Lung microvascular endothelial cell (primary cell): Measurements from ENCODE around the gene DACT3. TPM values are rescaled to one million over a fixed set of nuclear protein-coding genes. Genes with fewer than 3 reads are reported as not detected.

Experiments
- DNase-seq, 2 donors: peaks; one replicate each; pipeline versions ENCODE4 v3.0.0 to v3.0.0-alpha.2; 2010; ENCODE audit warnings: low read depth in 2 of 2
- total RNA-seq: library from RNA; depleted of rRNA; stranded (reverse); fragments of >200 nt; gene quantifications from 2 replicates; pipeline ENCODE4 v1.2.1, GENCODE V29; 2014

DACT3 gene
- total RNA-seq, 1 donor from 2014 or later: 0.20 TPM

DNA sequence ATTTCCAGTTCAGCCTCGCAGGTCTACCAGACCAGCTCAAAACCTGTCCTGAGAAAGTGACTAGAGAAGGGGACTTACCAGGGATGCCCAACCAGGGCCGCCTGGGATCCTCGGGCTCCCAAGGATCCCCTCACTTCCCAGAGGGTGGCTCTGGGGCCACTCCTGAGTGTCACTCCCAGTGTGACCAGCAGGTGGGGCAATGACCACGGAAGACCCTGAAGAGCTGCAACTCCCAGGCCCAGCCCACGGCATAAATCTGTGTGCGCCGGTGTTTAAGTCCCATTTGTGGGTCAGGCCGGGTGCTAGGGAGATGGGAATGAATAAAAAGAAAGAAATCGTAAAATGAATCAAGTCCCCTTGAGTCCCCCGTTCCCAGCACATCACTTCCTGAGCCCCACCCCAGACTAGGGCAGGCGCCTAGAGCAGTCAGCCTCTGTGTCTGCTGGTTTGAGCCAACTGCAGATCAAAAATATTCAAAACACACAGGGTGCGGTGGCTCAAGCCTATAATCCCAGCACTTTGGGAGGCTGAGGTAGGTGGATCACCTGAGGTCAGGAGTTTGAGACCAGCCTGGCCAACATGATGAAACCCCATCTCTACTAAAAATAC, 46.8 kb downstream of the DACT3 start:
- DNase-seq: peak; percentile 84 to 86

GRCh38 chr19:46613525-46613924, 47.5 kb downstream of the DACT3 start:
- no peak for DNase-seq

DNA sequence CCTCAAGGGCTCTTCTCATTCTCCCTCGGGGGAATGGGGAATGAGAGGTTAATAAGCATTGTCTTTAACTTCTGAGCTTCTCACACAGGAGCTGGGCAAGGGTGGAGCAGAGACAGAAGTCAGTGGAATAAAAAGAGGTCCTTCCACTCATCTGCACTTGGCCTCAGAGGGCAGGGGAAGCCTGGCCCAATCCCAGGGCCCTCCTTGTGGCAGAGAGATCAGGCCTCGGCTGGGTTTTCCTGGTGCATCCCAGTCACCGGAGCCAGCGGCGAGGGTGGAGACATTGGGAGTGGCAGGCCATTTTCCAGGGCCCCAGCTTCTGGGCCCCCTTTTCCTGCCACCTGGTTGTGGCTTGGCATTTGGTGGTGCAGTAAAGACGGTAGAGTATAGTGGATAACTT, 49.2 kb downstream of the DACT3 start:
- DNase-seq: no peak

- DNase-seq: no peak
These were observed 49.9 kb downstream of the DACT3 start for GRCh38 chr19:46610851-46611770.

- DNase-seq: no peak
These were observed 50.6 kb downstream of the DACT3 start for GRCh38 chr19:46610413-46610775.

- no peak for DNase-seq
These were observed 51.2 kb downstream of the DACT3 start for GRCh38 chr19:46609511-46610412.

DNA sequence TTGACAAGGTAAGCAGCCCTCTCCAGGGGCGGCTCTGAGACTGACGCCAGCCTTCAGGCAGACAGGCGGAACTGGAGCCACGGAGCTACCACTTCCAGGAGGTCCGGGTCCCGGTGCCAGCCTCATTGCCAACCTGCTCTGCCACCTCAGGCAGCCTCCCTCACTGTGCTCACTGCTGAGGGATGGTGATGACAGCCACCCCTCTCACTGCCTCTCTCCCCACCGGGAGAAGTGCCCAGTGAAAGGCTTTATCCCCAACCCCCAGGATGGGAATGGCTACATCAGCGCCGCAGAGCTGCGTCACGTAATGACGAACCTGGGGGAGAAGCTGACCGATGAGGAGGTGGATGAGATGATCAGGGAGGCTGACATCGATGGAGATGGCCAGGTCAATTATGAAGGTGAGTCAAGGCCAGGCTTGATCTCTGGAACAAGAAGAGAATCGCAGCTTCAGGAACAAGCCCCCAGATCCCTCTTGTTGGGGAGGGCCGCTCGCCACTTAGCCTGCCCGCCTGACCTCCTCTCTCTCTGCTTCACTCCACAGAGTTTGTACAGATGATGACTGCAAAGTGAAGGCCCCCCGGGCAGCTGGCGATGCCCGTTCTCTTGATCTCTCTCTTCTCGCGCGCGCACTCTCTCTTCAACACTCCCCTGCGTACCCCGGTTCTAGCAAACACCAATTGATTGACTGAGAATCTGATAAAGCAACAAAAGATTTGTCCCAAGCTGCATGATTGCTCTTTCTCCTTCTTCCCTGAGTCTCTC, 52.2 kb downstream of the DACT3 start:
- no peak for DNase-seq

GRCh38 chr19:46608178-46608577, 52.8 kb downstream of the DACT3 start:
- no peak for DNase-seq

GRCh38 chr19:46607448-46607841, 53.5 kb downstream of the DACT3 start:
- DNase-seq: no peak

- DNase-seq: no peak
These were observed 54.1 kb downstream of the DACT3 start for GRCh38 chr19:46606681-46607447.

- no peak for DNase-seq
These were observed 55.0 kb downstream of the DACT3 start for GRCh38 chr19:46606019-46606418.

- DNase-seq: no peak
These were observed 55.6 kb downstream of the DACT3 start for GRCh38 chr19:46605356-46605821.

- DNase-seq: no peak
These were observed 56.1 kb downstream of the DACT3 start for GRCh38 chr19:46604781-46605355.

- no peak for DNase-seq
These were observed 57.2 kb downstream of the DACT3 start for GRCh38 chr19:46603752-46604231.

GRCh38 chr19:46603195-46603637, 57.8 kb downstream of the DACT3 start:
- DNase-seq: no peak

GRCh38 chr19:46602392-46603194, 58.4 kb downstream of the DACT3 start:
- no peak for DNase-seq

DNA sequence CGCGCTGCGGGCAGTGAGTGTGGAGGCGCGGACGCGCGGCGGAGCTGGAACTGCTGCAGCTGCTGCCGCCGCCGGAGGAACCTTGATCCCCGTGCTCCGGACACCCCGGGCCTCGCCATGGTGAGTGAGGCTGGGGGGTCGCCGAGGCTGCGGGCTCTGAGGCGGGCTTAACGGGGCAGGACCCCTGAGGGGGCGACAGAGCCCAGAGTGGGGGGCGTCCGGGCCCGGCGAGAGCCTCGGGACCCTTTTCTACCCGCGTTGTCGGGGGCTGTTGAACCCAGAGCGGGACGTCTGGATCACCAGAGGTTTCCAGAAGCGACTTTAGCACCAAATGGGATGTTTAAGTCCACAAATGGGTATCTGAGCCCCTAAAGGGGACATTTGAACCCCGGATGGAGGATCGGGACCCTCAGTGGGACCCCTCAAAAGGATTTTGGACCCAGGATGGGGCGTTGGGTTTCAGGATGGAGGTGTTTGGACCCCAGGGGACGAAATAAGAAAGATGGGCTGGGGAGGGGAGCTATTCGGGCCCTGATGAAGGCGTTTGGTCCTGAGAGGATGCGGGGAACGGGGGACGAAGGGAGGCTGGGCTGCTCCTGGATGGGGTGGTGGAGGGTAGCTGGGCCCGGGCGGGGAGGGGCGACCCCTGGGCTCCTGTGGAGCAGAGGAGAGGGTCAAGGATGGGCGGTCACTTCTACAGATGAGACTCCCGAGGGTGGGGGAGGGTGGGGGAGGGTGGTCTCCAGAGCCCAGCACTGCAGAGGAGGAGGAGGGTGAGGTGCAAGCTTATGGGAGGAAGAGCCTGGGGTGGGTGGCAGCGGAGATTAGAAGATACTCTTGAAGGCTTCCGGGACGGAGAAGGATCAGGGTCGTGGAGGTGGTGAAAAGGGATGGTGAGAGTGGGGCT, 59.4 kb downstream of the DACT3 start, which contains the start of gene CALM3:
TSS of gene CALM3 (plus strand) at position 13 of the 907 bp plus-strand sequence. CDS start at position 118, 105 bp downstream.
- DNase-seq: no peak
